GM12878 (cell line): ENCODE results near the gene HHIP. TPM values are rescaled to one million over a fixed set of nuclear protein-coding genes. Genes with fewer than 3 reads are reported as not detected.

Experiments
- ATAC-seq: fragments of 200-7000 bp; cut with Tn5 transposase; 3 replicates; pipeline ENCODE4 v1.9.1; 2020; ENCODE audit warnings: mild to moderate bottlenecking, moderate library complexity
- BruUV-seq: library from RNA; stranded (reverse); fragments of 400-500 nt; replicated peaks from 2 replicates; lab custom pipeline; 2021; lab: Mats Ljungman, UMichigan
- CTCF ChIA-PET: fragments of 300-600 bp; sonication (Branson Sonifier 250); formaldehyde crosslinking; extraction: SDS; loops from one replicate; lab custom pipeline; 2021; ENCODE audit warnings: inconsistent platforms; lab: Yijun Ruan, JAX
- POLR2A ChIA-PET: fragments of 350-600 bp; formaldehyde crosslinking; extraction: SDS; loops from one replicate; lab custom pipeline; 2021; ENCODE audit warnings: inconsistent platforms; lab: Charles Lee
- RAD21 ChIA-PET: fragments of 300-600 bp; sonication (Branson Sonifier 250); formaldehyde crosslinking; loops from one replicate; lab custom pipeline; 2023; ENCODE audit warnings: antibody characterized with exemption; ENCODE audit not compliant: unreplicated experiment; lab: Charles Lee
- SMC1A ChIA-PET: fragments of 300-600 bp; sonication (Branson Sonifier 250); formaldehyde crosslinking; loops from one replicate; lab custom pipeline; 2023; ENCODE audit not compliant: unreplicated experiment, uncharacterized antibody; lab: Charles Lee
- DNase-seq: peaks from one replicate; pipeline ENCODE4 v3.0.0-alpha.2; 2011; ENCODE audit warnings: low read depth, low spot score
- FAIRE-seq: peaks from 3 replicates; lab custom pipeline; 2011; peaks lifted over from hg19 to GRCh38; lab: Jason Lieb, UNC
- H2AFZ ChIP-seq: 2 replicates; pipeline ENCODE4 v1.6.0; 2011; ENCODE audit warnings: low read depth, low read length, control low read depth; ENCODE audit not compliant: control insufficient read depth
- H3K27ac ChIP-seq: 2 replicates; pipeline ENCODE4 v1.5.1; 2011; ENCODE audit warnings: control low read depth; ENCODE audit not compliant: control insufficient read depth, insufficient read depth
- H3K27me3 ChIP-seq, 2 experiments: replicated peaks in 1 of 2; 2 replicates each; pipeline versions ENCODE4 v1.6.0 to v1.6.1; 2011; ENCODE audit warnings: low read length in 1 of 2; ENCODE audit not compliant: control insufficient read depth in 2 of 2, insufficient read depth in 2 of 2
- H3K36me3 ChIP-seq, 2 experiments: 2 replicates each; pipeline ENCODE4 v1.5.1; 2011; ENCODE audit warnings: low read length in 1 of 2; ENCODE audit not compliant: control insufficient read depth in 2 of 2, insufficient read depth in 2 of 2
- H3K4me1 ChIP-seq: 2 replicates; pipeline ENCODE4 v1.6.1; 2011; ENCODE audit warnings: mild to moderate bottlenecking, low read length, moderate library complexity, mixed read lengths; ENCODE audit not compliant: control insufficient read depth, insufficient read depth
- H3K4me2 ChIP-seq: 2 replicates; pipeline ENCODE4 v1.6.0; 2011; ENCODE audit warnings: control low read depth; ENCODE audit not compliant: control insufficient read depth, insufficient read depth
- H3K4me3 ChIP-seq: fragments of 200-600 bp; sonication (generic); 2 replicates; pipeline ENCODE4 v1.5.1; 2016
- H3K79me2 ChIP-seq: 2 replicates; pipeline ENCODE4 v1.6.0; 2011; ENCODE audit warnings: low read length; ENCODE audit not compliant: control insufficient read depth, insufficient read depth
- H3K9ac ChIP-seq: 2 replicates; pipeline ENCODE4 v1.8.0; 2011; ENCODE audit warnings: low read length, control low read depth, mixed read lengths; ENCODE audit not compliant: control insufficient read depth, insufficient read depth
- H3K9me3 ChIP-seq: replicated peaks from 3 replicates; pipeline ENCODE4 v1.5.1; 2011; ENCODE audit warnings: mild to moderate bottlenecking, low read length; ENCODE audit not compliant: control insufficient read depth, insufficient read depth
- H4K20me1 ChIP-seq: 2 replicates; pipeline ENCODE4 v1.6.0; 2011; ENCODE audit not compliant: control insufficient read depth, insufficient read depth
- NFYB ChIP-seq: IDR thresholded peaks from 2 replicates; pipeline ENCODE4 v1.6.1; 2011; ENCODE audit warnings: low read depth, mild to moderate bottlenecking, low read length, improper control_type of control experiment, moderate library complexity; ENCODE audit not compliant: insufficient read depth
- POU2F2 ChIP-seq: IDR thresholded peaks from 3 replicates; pipeline ENCODE4 v1.6.1; 2011; ENCODE audit warnings: low read depth, mild to moderate bottlenecking, low read length, borderline replicate concordance
- RAD21 ChIP-seq: IDR thresholded peaks from 2 replicates; pipeline ENCODE4 v1.6.1; 2011; ENCODE audit warnings: mild to moderate bottlenecking, low read depth, low read length, moderate library complexity; ENCODE audit not compliant: insufficient read depth
- SPI1 ChIP-seq: IDR thresholded peaks from 2 replicates; pipeline ENCODE4 v1.6.1; 2011; ENCODE audit warnings: low read depth, mild to moderate bottlenecking, low read length, moderate library complexity, borderline replicate concordance; ENCODE audit not compliant: insufficient read depth
- WGBS: methylation state at CpG from one replicate; pipeline ENCODE4 v1.1.6; 2016; ENCODE audit warnings: low lambda C conversion rate; ENCODE audit not compliant: insufficient replicate concordance, insufficient coverage; ENCODE audit errors: missing lambda C conversion rate; 5-methylcytosine and 5-hydroxymethylcytosine counted together
- in situ Hi-C: fragments of 300-500 bp; cut with MboI; formaldehyde crosslinking; loops from 9 replicates; pipeline ENCODE4 v1.14.3; 2018; ENCODE audit warnings: mixed read lengths
- intact Hi-C: fragments of 100-400 bp; cut with micrococcal nuclease; formaldehyde crosslinking; loops from one replicate; pipeline ENCODE4 v1.14.2; 2022; ENCODE audit not compliant: unreplicated experiment
- polyA plus RNA-seq, 11 experiments: library from polyadenylated mRNA; depleted of rRNA in 4 of 11; unstranded in 6 of 11; stranded (reverse) in 5 of 11; fragments of >200 nt; fragmentation: Nextera tagmentation in 4 of 11; fragmentation: Illumina TruSeq in 1 of 11; extraction: Ambion mirVana in 4 of 11; extraction: Trizol in 1 of 11; gene quantifications; 1 replicate in 1 of 11; 2 replicates in 10 of 11; pipeline versions ENCODE4 v1.2.1 to v1.2.3, GENCODE V29; 2011 to 2016; ENCODE audit warnings: inconsistent platforms in 2 of 11, missing spikeins in 2 of 11, low read depth in 1 of 11
- total RNA-seq, 4 experiments: library from RNA; depleted of rRNA in 3 of 4; stranded (reverse); fragments of >200 nt in 3 of 4; fragmentation: Illumina TruSeq in 1 of 4; extraction: Trizol in 1 of 4; gene quantifications; 2 replicates each; pipeline versions ENCODE4 v1.2.1 to v1.2.3, GENCODE V29; 2013 to 2021
- TF ChIP-seq, protein P1 (sequence below): IDR thresholded peaks from 2 replicates; pipeline ENCODE4 v1.6.1; 2011; ENCODE audit warnings: low read depth, mild to moderate bottlenecking, low read length, moderate library complexity, borderline replicate concordance; ENCODE audit errors: extremely low read depth
- TF ChIP-seq, protein P2 (sequence below): fragments of 150-350 bp; IDR thresholded peaks from 2 replicates; pipeline ENCODE4 v1.6.1; 2016; ENCODE audit warnings: low read depth, low read length

Gene HHIP
- total and polyA plus RNA-seq, 10 of the 15 experiments (the other 5 are each of a cell fraction or from before 2014, with no cell fraction given) = 0.06 to 0.56 (median 0.24) TPM; not detected in 1

- 0 out of 4 replicates have a peak, but pooled peaks cover 0 to 2% of the 10 kb centered on the region in 2 experiments for H3K27me3 ChIP-seq
- no peaks in the 10 kb centered on the region for H3K9me3 ChIP-seq
- no peak for DNase-seq
- no peak for TF ChIP-seq POU2F2
- no peak for TF ChIP-seq RAD21
- TF ChIP-seq, protein P1, sequence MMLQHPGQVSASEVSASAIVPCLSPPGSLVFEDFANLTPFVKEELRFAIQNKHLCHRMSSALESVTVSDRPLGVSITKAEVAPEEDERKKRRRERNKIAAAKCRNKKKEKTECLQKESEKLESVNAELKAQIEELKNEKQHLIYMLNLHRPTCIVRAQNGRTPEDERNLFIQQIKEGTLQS = no peak
- no peak for TF ChIP-seq NFYB
- TF ChIP-seq SPI1 = no peak
- TF ChIP-seq, protein P2, sequence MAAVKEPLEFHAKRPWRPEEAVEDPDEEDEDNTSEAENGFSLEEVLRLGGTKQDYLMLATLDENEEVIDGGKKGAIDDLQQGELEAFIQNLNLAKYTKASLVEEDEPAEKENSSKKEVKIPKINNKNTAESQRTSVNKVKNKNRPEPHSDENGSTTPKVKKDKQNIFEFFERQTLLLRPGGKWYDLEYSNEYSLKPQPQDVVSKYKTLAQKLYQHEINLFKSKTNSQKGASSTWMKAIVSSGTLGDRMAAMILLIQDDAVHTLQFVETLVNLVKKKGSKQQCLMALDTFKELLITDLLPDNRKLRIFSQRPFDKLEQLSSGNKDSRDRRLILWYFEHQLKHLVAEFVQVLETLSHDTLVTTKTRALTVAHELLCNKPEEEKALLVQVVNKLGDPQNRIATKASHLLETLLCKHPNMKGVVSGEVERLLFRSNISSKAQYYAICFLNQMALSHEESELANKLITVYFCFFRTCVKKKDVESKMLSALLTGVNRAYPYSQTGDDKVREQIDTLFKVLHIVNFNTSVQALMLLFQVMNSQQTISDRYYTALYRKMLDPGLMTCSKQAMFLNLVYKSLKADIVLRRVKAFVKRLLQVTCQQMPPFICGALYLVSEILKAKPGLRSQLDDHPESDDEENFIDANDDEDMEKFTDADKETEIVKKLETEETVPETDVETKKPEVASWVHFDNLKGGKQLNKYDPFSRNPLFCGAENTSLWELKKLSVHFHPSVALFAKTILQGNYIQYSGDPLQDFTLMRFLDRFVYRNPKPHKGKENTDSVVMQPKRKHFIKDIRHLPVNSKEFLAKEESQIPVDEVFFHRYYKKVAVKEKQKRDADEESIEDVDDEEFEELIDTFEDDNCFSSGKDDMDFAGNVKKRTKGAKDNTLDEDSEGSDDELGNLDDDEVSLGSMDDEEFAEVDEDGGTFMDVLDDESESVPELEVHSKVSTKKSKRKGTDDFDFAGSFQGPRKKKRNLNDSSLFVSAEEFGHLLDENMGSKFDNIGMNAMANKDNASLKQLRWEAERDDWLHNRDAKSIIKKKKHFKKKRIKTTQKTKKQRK = no peak
- no peak overlapping the region for H3K9ac ChIP-seq
- intact Hi-C loops = no loop called here
- no peak overlapping the region for H3K27ac ChIP-seq
- in situ Hi-C loops = no loop called here
- POLR2A ChIA-PET = no interaction called here
- H4K20me1 ChIP-seq = no peaks in the 10 kb centered on the region
- RAD21 ChIA-PET = no interaction called here
- BruUV-seq = no TSS peak
- H3K4me1 ChIP-seq = no peaks in the 10 kb centered on the region
- no peaks in the 10 kb centered on the region for H3K36me3 ChIP-seq
- H3K4me3 ChIP-seq = no peak overlapping the region
- no peak for ATAC-seq
- no peak for FAIRE-seq
- H3K4me2 ChIP-seq = no peak overlapping the region
- H2AFZ ChIP-seq = no peak overlapping the region
- H3K79me2 ChIP-seq = no peaks in the 10 kb centered on the region
- SMC1A ChIA-PET = interaction anchor here (0.5 to 0.6 kb wide), 2 partner anchors 57 to 817 kb away, joined by 3 to 4 read pairs; no protein-coding TSS in a partner anchor
- CTCF ChIA-PET = no interaction called here
- 0% methylated on average over 1 of the region's 1 CpG for WGBS
These were observed 12.9 kb downstream of the HHIP start for GRCh38 chr4:144658903-144659302.
